ENCODE results near the gene CDCP2. TPM values are rescaled to one million over a fixed set of nuclear protein-coding genes. Genes with fewer than 3 reads are reported as not detected.
"Not testable (repeated sequence)": the region's sequence is repeated elsewhere in the genome, so short reads cannot be mapped to it uniquely, and the experiment has no call there.

CDCP2 gene
- total RNA-seq, 1 donor from 2014 or later, result not detected

DNA sequence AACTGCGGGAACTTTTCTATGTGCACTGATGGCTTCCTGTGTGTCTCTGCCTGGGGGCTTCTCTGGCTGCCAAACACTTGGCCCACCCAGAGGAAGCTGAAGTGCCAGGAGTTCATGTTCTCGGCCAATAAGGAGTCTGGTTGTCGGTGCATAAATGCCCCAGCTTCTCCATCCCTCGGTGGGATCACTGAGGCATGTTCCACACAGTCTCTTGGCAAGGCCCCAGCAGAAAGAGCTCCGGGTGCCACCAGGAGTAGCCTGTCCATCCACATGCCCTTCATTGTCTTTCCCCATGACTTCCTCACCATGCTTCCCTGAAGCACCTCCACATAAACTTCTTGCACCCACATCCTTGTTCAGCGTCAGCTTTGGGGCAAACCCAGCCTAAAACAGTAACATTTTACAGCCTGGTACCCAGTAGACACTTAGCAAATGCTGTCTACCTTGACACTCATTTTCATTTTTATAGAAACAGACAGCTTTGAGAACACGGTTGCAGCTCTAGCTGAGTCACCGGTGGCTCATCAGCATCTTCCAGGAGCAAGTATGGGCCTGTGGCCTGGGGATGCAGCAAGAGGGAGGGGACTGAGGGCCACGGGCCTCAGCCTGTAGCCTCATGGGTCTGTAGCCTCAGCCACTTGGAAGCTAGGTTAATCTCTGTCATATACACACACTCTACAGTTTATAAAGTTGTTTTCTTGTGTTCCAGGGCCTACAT lies 14.8 kb upstream of the CDCP2 start:
- Histone ChIP-seq H3K27me3 (ENCODE audit: insufficient read depth, low read length) (no peaks in the 10 kb centered on the region), H3K4me2 (ENCODE audit: low read length) (no peak overlapping the region), H3K4me3 (ENCODE audit: insufficient read depth, low read depth, low read length) (no peak overlapping the region), H3K9ac (ENCODE audit: low read length) (no peak overlapping the region), H4K20me1 (ENCODE audit: insufficient read depth, low read length) (no peaks in the 10 kb centered on the region), H3K9me3 (ENCODE audit: insufficient read depth, low read depth, low read length) (no peaks in the 10 kb centered on the region), H3K4me1 (ENCODE audit: insufficient read depth, low read length) (peaks cover 2% of the 10 kb centered on the region), H2AFZ (ENCODE audit: low read depth, low read length) (no peak overlapping the region), H3K36me3 (ENCODE audit: insufficient read depth, low read length) (no peaks in the 10 kb centered on the region), H3K79me2 (ENCODE audit: insufficient read depth, low read length) (no peaks in the 10 kb centered on the region), H3K27ac (ENCODE audit: low read depth, low read length) (no peak overlapping the region)
- H3K4me3 Mint-ChIP-seq (ENCODE audit: unreplicated experiment), result no peak overlapping the region
- peak overlapping the region; percentile 48 for H3K27ac Mint-ChIP-seq (ENCODE audit: unreplicated experiment)
- TF ChIP-seq EZH2 (IDR thresholded peaks at IDR 0.05; ENCODE audit: insufficient read depth, low read length), result no peak
- TF ChIP-seq, protein P1, sequence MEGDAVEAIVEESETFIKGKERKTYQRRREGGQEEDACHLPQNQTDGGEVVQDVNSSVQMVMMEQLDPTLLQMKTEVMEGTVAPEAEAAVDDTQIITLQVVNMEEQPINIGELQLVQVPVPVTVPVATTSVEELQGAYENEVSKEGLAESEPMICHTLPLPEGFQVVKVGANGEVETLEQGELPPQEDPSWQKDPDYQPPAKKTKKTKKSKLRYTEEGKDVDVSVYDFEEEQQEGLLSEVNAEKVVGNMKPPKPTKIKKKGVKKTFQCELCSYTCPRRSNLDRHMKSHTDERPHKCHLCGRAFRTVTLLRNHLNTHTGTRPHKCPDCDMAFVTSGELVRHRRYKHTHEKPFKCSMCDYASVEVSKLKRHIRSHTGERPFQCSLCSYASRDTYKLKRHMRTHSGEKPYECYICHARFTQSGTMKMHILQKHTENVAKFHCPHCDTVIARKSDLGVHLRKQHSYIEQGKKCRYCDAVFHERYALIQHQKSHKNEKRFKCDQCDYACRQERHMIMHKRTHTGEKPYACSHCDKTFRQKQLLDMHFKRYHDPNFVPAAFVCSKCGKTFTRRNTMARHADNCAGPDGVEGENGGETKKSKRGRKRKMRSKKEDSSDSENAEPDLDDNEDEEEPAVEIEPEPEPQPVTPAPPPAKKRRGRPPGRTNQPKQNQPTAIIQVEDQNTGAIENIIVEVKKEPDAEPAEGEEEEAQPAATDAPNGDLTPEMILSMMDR (IDR thresholded peaks at IDR 0.05; ENCODE audit: insufficient read depth, low read depth, low read length), result no peak
- H3K4me1 Mint-ChIP-seq (ENCODE audit: low read depth, unreplicated experiment), result peaks cover 8% of the 10 kb centered on the region
- peaks cover 7% of the 10 kb centered on the region for H3K27me3 Mint-ChIP-seq (ENCODE audit: low read depth, unreplicated experiment)
- FAIRE-seq (no peak), DNase-seq (ENCODE audit: low read depth) (peak; percentile 39)
- H3K9me3 Mint-ChIP-seq (ENCODE audit: unreplicated experiment), result no peaks in the 10 kb centered on the region
- no peaks in the 10 kb centered on the region for H3K36me3 Mint-ChIP-seq (ENCODE audit: low read depth, unreplicated experiment)

DNA sequence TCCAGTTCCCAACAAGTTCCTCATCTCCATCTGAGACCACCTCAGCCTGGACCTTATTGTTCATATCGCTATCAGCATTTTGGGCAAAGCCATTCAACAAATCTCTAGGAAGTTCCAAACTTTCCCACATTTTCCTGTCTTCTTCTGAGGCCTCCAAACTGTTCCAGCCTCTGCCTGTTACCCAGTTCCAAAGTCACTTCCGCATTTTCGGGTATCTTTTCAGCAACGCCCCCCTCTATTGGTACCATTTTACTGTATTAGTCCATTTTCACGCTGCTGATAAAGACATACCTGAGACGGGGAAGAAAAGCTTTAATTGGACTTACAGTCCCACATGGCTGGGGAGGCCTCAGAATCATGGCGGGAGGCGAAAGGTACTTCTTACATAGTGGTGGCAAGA lies 13.6 kb upstream of the CDCP2 start:
- not testable (repeated sequence) for H3K9me3 Mint-ChIP-seq (ENCODE audit: unreplicated experiment); H4K20me1 ChIP-seq (ENCODE audit: insufficient read depth, low read length); DNase-seq (ENCODE audit: low read depth); H3K9ac ChIP-seq (ENCODE audit: low read length); H3K4me3 Mint-ChIP-seq (ENCODE audit: unreplicated experiment); H3K4me3 ChIP-seq (ENCODE audit: insufficient read depth, low read depth, low read length); H3K4me1 Mint-ChIP-seq (ENCODE audit: low read depth, unreplicated experiment); H3K4me2 ChIP-seq (ENCODE audit: low read length); H3K36me3 ChIP-seq (ENCODE audit: insufficient read depth, low read length); H3K27me3 ChIP-seq (ENCODE audit: insufficient read depth, low read length); H3K9me3 ChIP-seq (ENCODE audit: insufficient read depth, low read depth, low read length); H3K27ac ChIP-seq (ENCODE audit: low read depth, low read length); H3K4me1 ChIP-seq (ENCODE audit: insufficient read depth, low read length); H3K36me3 Mint-ChIP-seq (ENCODE audit: low read depth, unreplicated experiment); FAIRE-seq; H3K79me2 ChIP-seq (ENCODE audit: insufficient read depth, low read length); H2AFZ ChIP-seq (ENCODE audit: low read depth, low read length); H3K27ac Mint-ChIP-seq (ENCODE audit: unreplicated experiment)
- peaks cover 11% of the 10 kb centered on the region for H3K27me3 Mint-ChIP-seq (ENCODE audit: low read depth, unreplicated experiment)

DNA sequence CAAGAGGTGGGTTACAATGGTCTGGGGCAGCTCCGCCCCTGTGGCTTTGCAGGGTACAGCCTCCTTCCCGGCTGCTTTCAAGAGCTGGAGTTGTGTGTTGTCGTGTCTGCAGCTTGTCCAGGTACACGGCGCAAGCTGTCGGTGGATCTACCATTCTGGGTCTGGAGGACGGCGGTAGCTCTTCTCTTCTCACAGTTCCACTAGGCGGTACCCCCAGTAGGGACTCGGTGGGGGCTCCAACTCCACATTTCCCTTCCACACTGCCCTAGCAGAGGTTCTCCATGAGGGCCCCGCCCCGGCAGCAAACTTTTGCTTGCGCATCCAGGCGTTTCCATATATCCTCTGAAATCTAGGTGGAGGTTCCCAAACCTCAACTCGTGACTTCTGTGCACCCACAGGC lies 12.3 kb upstream of the CDCP2 start:
- Histone ChIP-seq H3K79me2 (ENCODE audit: insufficient read depth, low read length) (no peaks in the 10 kb centered on the region), H3K4me3 (ENCODE audit: insufficient read depth, low read depth, low read length) (no peak overlapping the region), H3K9ac (ENCODE audit: low read length) (no peak overlapping the region), H4K20me1 (ENCODE audit: insufficient read depth, low read length) (no peaks in the 10 kb centered on the region), H3K4me1 (ENCODE audit: insufficient read depth, low read length) (peaks cover 2% of the 10 kb centered on the region), H3K9me3 (ENCODE audit: insufficient read depth, low read depth, low read length) (no peaks in the 10 kb centered on the region), H3K27ac (ENCODE audit: low read depth, low read length) (no peak overlapping the region), H3K4me2 (ENCODE audit: low read length) (no peak overlapping the region), H3K27me3 (ENCODE audit: insufficient read depth, low read length) (no peaks in the 10 kb centered on the region), H2AFZ (ENCODE audit: low read depth, low read length) (no peak overlapping the region), H3K36me3 (ENCODE audit: insufficient read depth, low read length) (no peaks in the 10 kb centered on the region)
- FAIRE-seq (no peak), DNase-seq (ENCODE audit: low read depth) (no peak)
- Mint-ChIP-seq H3K4me3 (ENCODE audit: unreplicated experiment) (no peak overlapping the region), H3K36me3 (ENCODE audit: low read depth, unreplicated experiment) (no peaks in the 10 kb centered on the region), H3K9me3 (ENCODE audit: unreplicated experiment) (no peaks in the 10 kb centered on the region), H3K27ac (ENCODE audit: unreplicated experiment) (no peak overlapping the region), H3K27me3 (ENCODE audit: low read depth, unreplicated experiment) (peaks cover 11% of the 10 kb centered on the region), H3K4me1 (ENCODE audit: low read depth, unreplicated experiment) (peaks cover 11% of the 10 kb centered on the region)
- TF ChIP-seq, protein P1 (IDR thresholded peaks at IDR 0.05; ENCODE audit: insufficient read depth, low read depth, low read length), result no peak
- TF ChIP-seq EZH2 (IDR thresholded peaks at IDR 0.05; ENCODE audit: insufficient read depth, low read length), result no peak
